ENCODE measurements around the gene NR1H2. TPM values are rescaled to one million over a fixed set of nuclear protein-coding genes. Genes with fewer than 3 reads are reported as not detected.
A peak's percentile ranks its signal among the peaks of the same experiment; 100 is the strongest.

The NR1H2 gene
- total RNA-seq, 1 experiment from 2014 or later: 40.3 TPM

GRCh38 chr19:50327461-50328223, 48.6 kb upstream of the NR1H2 start:
- ATAC-seq (no peak), DNase-seq (ENCODE audit: low read depth, low spot score) (no peak)
- POLR2A ChIA-PET: no interaction called here
- no TSS peak for BruUV-seq (replicated peaks)
- H3K9me3 ChIP-seq (ENCODE audit: control insufficient read depth in 1 of 2, insufficient read depth in 1 of 2, low read depth in 1 of 2, low read length in 2 of 2): no peaks in the 10 kb centered on the region
- H3K27ac ChIP-seq (ENCODE audit: low read depth, low read length): no peak overlapping the region
- TF ChIP-seq SIN3A (IDR thresholded peaks at IDR 0.05; ENCODE audit: low read depth): no peak
- no peak for TF ChIP-seq FOSL1 (IDR thresholded peaks at IDR 0.05; ENCODE audit: low read depth)
- TF ChIP-seq ZFX (IDR thresholded peaks at IDR 0.05): no peak
- no peak for TF ChIP-seq MAX (IDR thresholded peaks at IDR 0.05)
- TF ChIP-seq POLR2AphosphoS5 (IDR thresholded peaks at IDR 0.05; ENCODE audit: low read depth, low read length): no peak
- no peak for TF ChIP-seq JUND (IDR thresholded peaks at IDR 0.05)
- TF ChIP-seq POLR2A (IDR thresholded peaks at IDR 0.05; ENCODE audit: borderline replicate concordance, extremely low read depth, insufficient read depth, insufficient read length): no peak
- TF ChIP-seq TCF7L2 (IDR thresholded peaks at IDR 0.05; ENCODE audit: borderline replicate concordance, extremely low read depth, insufficient read depth, insufficient read length): no peak
- no peak for TF ChIP-seq EZH2phosphoT487 (IDR thresholded peaks at IDR 0.05; ENCODE audit: borderline replicate concordance)
- TF ChIP-seq CBX3 (IDR thresholded peaks at IDR 0.05; ENCODE audit: low read depth): no peak
- no peak for TF ChIP-seq ATF3 (IDR thresholded peaks at IDR 0.05)
- no peak for TF ChIP-seq ZNF274 (IDR thresholded peaks at IDR 0.05; ENCODE audit: low read depth, low read length)
- no peak for TF ChIP-seq SRF (IDR thresholded peaks at IDR 0.05; ENCODE audit: low read depth)
- intact Hi-C loops (cut with micrococcal nuclease): loop anchor here (2.0 kb wide), 1 partner anchor 163 kb away; no protein-coding TSS in a partner anchor
- peaks cover 31 to 63% of the 10 kb centered on the region in 2 experiments for H3K4me1 ChIP-seq (ENCODE audit: control insufficient read depth in 1 of 2, insufficient read depth in 2 of 2, low read length in 2 of 2)
- no peaks in the 10 kb centered on the region for H3K9me2 ChIP-seq (ENCODE audit: insufficient read depth)
- peaks cover 3% of the 10 kb centered on the region; the same call in 1 of the 2 replicates for H3K79me2 ChIP-seq (ENCODE audit: insufficient read depth, low read length)
- no peaks in the 10 kb centered on the region for H3K27me3 ChIP-seq (ENCODE audit: insufficient read depth, low read length)
- H3K4me2 ChIP-seq (ENCODE audit: low read length): peak overlapping the region; percentile 67
- RAD21 ChIA-PET (ENCODE audit: low non-redundant PET in 1 of 2, low total read pairs in 2 of 2, uncharacterized antibody in 2 of 2, unreplicated experiment in 2 of 2): no interaction called here
- no peak overlapping the region for H2AFZ ChIP-seq (ENCODE audit: low read depth, low read length, poor library complexity, severe bottlenecking)
- peaks cover 0 to 6% of the 10 kb centered on the region in 2 experiments; a peak in 2 of 4 replicates for H3K36me3 ChIP-seq (ENCODE audit: control insufficient read depth in 1 of 2, insufficient read depth in 2 of 2, low read length in 2 of 2)
- H3K4me3 ChIP-seq (replicated peaks in 1 of 2; ENCODE audit: low read depth in 1 of 2, low read length in 2 of 2): peak overlapping the region; percentile 11 to 32; a peak in 3 of 4 replicates
- CTCF ChIA-PET: interaction anchor here (1.7 to 1.9 kb wide), 2 partner anchors 8 to 41 kb away, joined by 4 to 10 read pairs; no protein-coding TSS in a partner anchor
- H4K20me1 ChIP-seq (ENCODE audit: insufficient read depth): no peaks in the 10 kb centered on the region
- H3K9ac ChIP-seq (ENCODE audit: low read length): no peak overlapping the region
